HEK293 (cell line): ENCODE results near the gene MAP3K14.
A peak's percentile ranks its signal among the peaks of the same experiment; 100 is the strongest.

ENCODE experiments used
- CTCF ChIA-PET: fragments of 350-600 bp; formaldehyde crosslinking; extraction: SDS; loops from one replicate; lab custom pipeline; 2021; ENCODE audit warnings: antibody characterized with exemption; lab: Yijun Ruan, JAX
- POLR2A ChIA-PET: fragments of 300-600 bp; formaldehyde crosslinking; extraction: SDS; loops from one replicate; lab custom pipeline; 2020; ENCODE audit warnings: antibody characterized with exemption, inconsistent platforms; lab: Yijun Ruan, JAX
- H3K27ac ChIP-seq: fragments of 200-500 bp; sonication (Bioruptor generic); 2 replicates; pipeline ENCODE4 v1.5.1; 2014; ENCODE audit warnings: low read depth, low read length, control low read depth, inconsistent platforms; ENCODE audit errors: extremely low read depth
- H3K36me3 ChIP-seq, 2 experiments: fragments of 200-500 bp in 1 of 2; sonication (Bioruptor generic) in 1 of 2; 1 replicate in 1 of 2; 2 replicates in 1 of 2; pipeline ENCODE4 v1.5.1; 2014 to 2017; ENCODE audit warnings: inconsistent platforms in 2 of 2, low read length in 2 of 2; ENCODE audit not compliant: control insufficient read depth in 2 of 2, insufficient read depth in 1 of 2
- H3K4me1 ChIP-seq: fragments of 200-500 bp; sonication (Bioruptor generic); 2 replicates; pipeline ENCODE4 v1.5.1; 2014; ENCODE audit warnings: mild to moderate bottlenecking, low read length, inconsistent platforms; ENCODE audit not compliant: control insufficient read depth, insufficient read depth
- H3K4me3 ChIP-seq: 2 replicates; pipeline ENCODE4 v1.5.1; 2011; ENCODE audit warnings: low read depth, mild to moderate bottlenecking, control low read depth, low read length, moderate library complexity
- H3K9me3 ChIP-seq: fragments of 200-500 bp; sonication (Bioruptor generic); 2 replicates; pipeline ENCODE4 v1.5.1; 2014; ENCODE audit warnings: low read depth, low read length, inconsistent platforms; ENCODE audit not compliant: control insufficient read depth, insufficient read depth
- ZFP41 ChIP-seq: fragments of 450-650 bp; formaldehyde crosslinking; IDR thresholded peaks from 2 replicates; pipeline ENCODE4 v1.5.1; 2016; ENCODE audit warnings: missing biosample characterization, missing genetic modification characterization, borderline replicate concordance
- ZIC2 ChIP-seq: fragments of 450-650 bp; formaldehyde crosslinking; IDR thresholded peaks from 2 replicates; pipeline ENCODE4 v1.5.1; 2016; ENCODE audit warnings: missing biosample characterization, missing genetic modification characterization
- ZNF248 ChIP-seq: fragments of 450-650 bp; formaldehyde crosslinking; IDR thresholded peaks from 2 replicates; pipeline ENCODE4 v1.5.1; 2017; ENCODE audit warnings: missing biosample characterization, missing genetic modification characterization
- ZNF530 ChIP-seq: fragments of 450-650 bp; formaldehyde crosslinking; IDR thresholded peaks from 2 replicates; pipeline ENCODE4 v1.5.1; 2016; ENCODE audit warnings: low read depth, missing biosample characterization, missing genetic modification characterization
- ZNF558 ChIP-seq: fragments of 450-650 bp; formaldehyde crosslinking; IDR thresholded peaks from 2 replicates; pipeline ENCODE4 v1.5.1; 2016; ENCODE audit warnings: missing biosample characterization, missing genetic modification characterization
- ZNF561 ChIP-seq: fragments of 450-650 bp; IDR thresholded peaks from 2 replicates; pipeline ENCODE4 v1.5.1; 2018; ENCODE audit warnings: missing biosample characterization, missing genetic modification characterization, borderline replicate concordance
- ZNF596 ChIP-seq: fragments of 450-650 bp; IDR thresholded peaks from 2 replicates; pipeline ENCODE4 v1.5.0; 2018; ENCODE audit warnings: missing biosample characterization, mild to moderate bottlenecking, missing genetic modification characterization, moderate library complexity
- ZNF747 ChIP-seq: fragments of 450-650 bp; formaldehyde crosslinking; IDR thresholded peaks from 2 replicates; pipeline ENCODE4 v1.5.1; 2016; ENCODE audit warnings: missing biosample characterization, missing genetic modification characterization
- ZSCAN16 ChIP-seq: fragments of 450-650 bp; formaldehyde crosslinking; IDR thresholded peaks from 2 replicates; pipeline ENCODE4 v1.5.1; 2016; ENCODE audit warnings: missing biosample characterization, missing genetic modification characterization
- ZXDB ChIP-seq: fragments of 450-650 bp; formaldehyde crosslinking; IDR thresholded peaks from 2 replicates; pipeline ENCODE4 v1.5.1; 2016; ENCODE audit warnings: missing biosample characterization, missing genetic modification characterization
- TF ChIP-seq, protein P1 (sequence below): fragments of 450-650 bp; formaldehyde crosslinking; IDR thresholded peaks from 2 replicates; pipeline ENCODE4 v1.5.1; 2016; ENCODE audit warnings: missing biosample characterization, missing genetic modification characterization
- TF ChIP-seq, protein P2 (sequence below): fragments of 450-650 bp; formaldehyde crosslinking; IDR thresholded peaks from 2 replicates; pipeline ENCODE4 v1.5.1; 2017; ENCODE audit warnings: missing biosample characterization, mild to moderate bottlenecking, missing genetic modification characterization, moderate library complexity
- TF ChIP-seq, protein P3 (sequence below): IDR thresholded peaks from 2 replicates; pipeline ENCODE4 v1.6.1; 2011; ENCODE audit warnings: mild to moderate bottlenecking, low read depth, low read length, borderline replicate concordance
- TF ChIP-seq, protein P4 (sequence below): fragments of 450-650 bp; formaldehyde crosslinking; IDR thresholded peaks from 2 replicates; pipeline ENCODE4 v1.5.1; 2016; ENCODE audit warnings: missing biosample characterization, missing genetic modification characterization, borderline replicate concordance

The MAP3K14 gene

DNA sequence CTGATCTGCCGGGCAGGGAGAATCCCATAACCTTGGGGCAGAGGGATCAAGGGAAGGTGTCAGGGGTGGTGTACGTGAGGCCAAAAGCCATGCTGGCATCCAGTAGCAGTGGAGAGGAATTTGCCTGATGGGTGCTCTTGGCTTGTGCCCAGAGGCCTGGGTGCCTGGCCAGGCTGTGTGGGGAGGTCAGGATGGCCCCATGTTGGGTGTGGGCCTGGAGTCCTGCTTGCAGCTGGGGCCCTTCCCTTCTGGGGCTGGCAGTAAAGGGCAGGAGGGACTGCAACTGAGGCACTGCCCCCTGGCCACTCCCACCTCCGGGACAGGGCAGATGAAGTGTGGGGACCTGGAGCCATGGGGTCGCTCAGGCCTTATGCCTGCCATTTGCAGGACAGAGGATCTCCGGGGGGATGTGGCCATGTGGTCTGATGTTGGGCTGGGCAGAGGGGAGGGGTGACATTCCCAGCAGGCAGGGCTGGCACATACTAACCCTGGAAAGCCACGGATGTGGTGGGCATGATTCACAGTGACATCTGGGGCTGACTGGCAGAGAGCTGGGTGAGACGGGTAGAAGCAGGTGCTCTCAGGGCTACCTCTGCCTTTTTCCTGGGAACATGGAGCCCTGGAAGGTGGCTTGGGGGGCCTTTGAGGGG lies 91.6 kb downstream of the MAP3K14 start:
- CTCF ChIA-PET, result interaction anchor here (0.6 to 10.4 kb wide), 10 partner anchors 8 to 201 kb away, joined by 3 to 192 read pairs (median 4); partner anchors contain the start of gene MAP3K14
- POLR2A ChIA-PET, result interaction anchor here (1.6 kb wide), 1 partner anchor 76 kb away, joined by 8 read pairs; the partner anchor contains the start of gene HEXIM1
- H3K27ac ChIP-seq, result no peak overlapping the region
- H3K9me3 ChIP-seq, result no peaks in the 10 kb centered on the region
- H3K4me1 ChIP-seq, result no peaks in the 10 kb centered on the region; the same call in 1 of the 2 replicates
- no peaks in the 10 kb centered on the region for H3K36me3 ChIP-seq
- no peak overlapping the region for H3K4me3 ChIP-seq
- TF ChIP-seq, protein P1, sequence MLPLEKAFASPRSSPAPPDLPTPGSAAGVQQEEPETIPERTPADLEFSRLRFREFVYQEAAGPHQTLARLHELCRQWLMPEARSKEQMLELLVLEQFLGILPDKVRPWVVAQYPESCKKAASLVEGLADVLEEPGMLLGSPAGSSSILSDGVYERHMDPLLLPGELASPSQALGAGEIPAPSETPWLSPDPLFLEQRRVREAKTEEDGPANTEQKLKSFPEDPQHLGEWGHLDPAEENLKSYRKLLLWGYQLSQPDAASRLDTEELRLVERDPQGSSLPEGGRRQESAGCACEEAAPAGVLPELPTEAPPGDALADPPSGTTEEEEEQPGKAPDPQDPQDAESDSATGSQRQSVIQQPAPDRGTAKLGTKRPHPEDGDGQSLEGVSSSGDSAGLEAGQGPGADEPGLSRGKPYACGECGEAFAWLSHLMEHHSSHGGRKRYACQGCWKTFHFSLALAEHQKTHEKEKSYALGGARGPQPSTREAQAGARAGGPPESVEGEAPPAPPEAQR (tag by site-specific recombination), result no peak
- no peak for TF ChIP-seq ZXDB (tag by site-specific recombination)
- TF ChIP-seq ZNF558 (tag by site-specific recombination), result no peak
- TF ChIP-seq ZNF248 (tag by site-specific recombination), result no peak
- TF ChIP-seq, protein P2, sequence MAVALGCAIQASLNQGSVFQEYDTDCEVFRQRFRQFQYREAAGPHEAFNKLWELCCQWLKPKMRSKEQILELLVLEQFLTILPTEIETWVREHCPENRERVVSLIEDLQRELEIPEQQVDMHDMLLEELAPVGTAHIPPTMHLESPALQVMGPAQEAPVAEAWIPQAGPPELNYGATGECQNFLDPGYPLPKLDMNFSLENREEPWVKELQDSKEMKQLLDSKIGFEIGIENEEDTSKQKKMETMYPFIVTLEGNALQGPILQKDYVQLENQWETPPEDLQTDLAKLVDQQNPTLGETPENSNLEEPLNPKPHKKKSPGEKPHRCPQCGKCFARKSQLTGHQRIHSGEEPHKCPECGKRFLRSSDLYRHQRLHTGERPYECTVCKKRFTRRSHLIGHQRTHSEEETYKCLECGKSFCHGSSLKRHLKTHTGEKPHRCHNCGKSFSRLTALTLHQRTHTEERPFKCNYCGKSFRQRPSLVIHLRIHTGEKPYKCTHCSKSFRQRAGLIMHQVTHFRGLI, result 0 out of 2 replicates have a peak, but pooled peaks have one; percentile 34
- TF ChIP-seq, protein P3, sequence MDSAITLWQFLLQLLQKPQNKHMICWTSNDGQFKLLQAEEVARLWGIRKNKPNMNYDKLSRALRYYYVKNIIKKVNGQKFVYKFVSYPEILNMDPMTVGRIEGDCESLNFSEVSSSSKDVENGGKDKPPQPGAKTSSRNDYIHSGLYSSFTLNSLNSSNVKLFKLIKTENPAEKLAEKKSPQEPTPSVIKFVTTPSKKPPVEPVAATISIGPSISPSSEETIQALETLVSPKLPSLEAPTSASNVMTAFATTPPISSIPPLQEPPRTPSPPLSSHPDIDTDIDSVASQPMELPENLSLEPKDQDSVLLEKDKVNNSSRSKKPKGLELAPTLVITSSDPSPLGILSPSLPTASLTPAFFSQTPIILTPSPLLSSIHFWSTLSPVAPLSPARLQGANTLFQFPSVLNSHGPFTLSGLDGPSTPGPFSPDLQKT, result no peak
- TF ChIP-seq ZFP41 (tag by site-specific recombination), result no peak
- no peak for TF ChIP-seq ZNF596 (tag by site-specific recombination)
- TF ChIP-seq ZNF747, result no peak

DNA sequence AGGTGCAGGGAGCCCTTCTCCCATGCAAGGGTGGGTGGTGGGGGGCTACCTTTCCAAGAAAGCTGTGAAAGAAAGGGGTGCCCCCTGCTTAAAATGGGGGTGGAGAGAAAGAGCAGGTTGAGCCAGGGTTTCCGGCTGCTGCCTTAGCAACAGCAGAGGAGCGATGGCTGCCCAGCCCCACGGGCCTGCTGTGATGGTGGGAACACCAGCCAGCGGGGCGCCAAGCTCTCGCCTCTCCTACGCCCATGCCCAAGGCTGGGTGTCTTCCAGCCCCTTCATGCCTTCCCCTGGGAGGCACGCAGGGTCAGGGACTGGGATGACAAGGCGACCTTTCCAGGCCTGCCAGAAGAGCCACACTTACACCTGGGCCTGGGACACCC lies 92.2 kb downstream of the MAP3K14 start:
- Histone ChIP-seq H3K36me3 (no peaks in the 10 kb centered on the region), H3K9me3 (no peaks in the 10 kb centered on the region), H3K27ac (no peak overlapping the region), H3K4me1 (no peaks in the 10 kb centered on the region; the same call in 1 of the 2 replicates), H3K4me3 (no peak overlapping the region)
- ChIA-PET POLR2A (no interaction called here), CTCF (interaction anchor here (0.7 to 10.4 kb wide), 4 partner anchors 8 to 201 kb away, joined by 3 to 192 read pairs (median 10); no protein-coding TSS in a partner anchor)
- TF ChIP-seq ZIC2 (tag by site-specific recombination), result 0 out of 2 replicates have a peak, but pooled peaks have one; percentile 19
- TF ChIP-seq ZNF561 (tag by site-specific recombination), result no peak
- no peak for TF ChIP-seq ZSCAN16 (tag by site-specific recombination)
- TF ChIP-seq, protein P4, sequence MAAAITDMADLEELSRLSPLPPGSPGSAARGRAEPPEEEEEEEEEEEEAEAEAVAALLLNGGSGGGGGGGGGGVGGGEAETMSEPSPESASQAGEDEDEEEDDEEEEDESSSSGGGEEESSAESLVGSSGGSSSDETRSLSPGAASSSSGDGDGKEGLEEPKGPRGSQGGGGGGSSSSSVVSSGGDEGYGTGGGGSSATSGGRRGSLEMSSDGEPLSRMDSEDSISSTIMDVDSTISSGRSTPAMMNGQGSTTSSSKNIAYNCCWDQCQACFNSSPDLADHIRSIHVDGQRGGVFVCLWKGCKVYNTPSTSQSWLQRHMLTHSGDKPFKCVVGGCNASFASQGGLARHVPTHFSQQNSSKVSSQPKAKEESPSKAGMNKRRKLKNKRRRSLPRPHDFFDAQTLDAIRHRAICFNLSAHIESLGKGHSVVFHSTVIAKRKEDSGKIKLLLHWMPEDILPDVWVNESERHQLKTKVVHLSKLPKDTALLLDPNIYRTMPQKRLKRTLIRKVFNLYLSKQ, result no peak
- no peak for TF ChIP-seq ZNF530 (tag by site-specific recombination)
